Putamen (tissue), 1 donor: ENCODE measurements around the gene KIF5C.

ENCODE experiments used
- DNase-seq: peaks from one replicate; pipeline ENCODE4 v3.0.0-alpha.2; 2016; ENCODE audit warnings: low spot score

The KIF5C gene

GRCh38 chr2:149041482-149041881, 166.5 kb downstream of the KIF5C start:
- DNase-seq = no peak

GRCh38 chr2:149042881-149043280, 167.9 kb downstream of the KIF5C start:
- no peak for DNase-seq

- no peak for DNase-seq
Observed at GRCh38 chr2:149044500-149044899, 169.5 kb downstream of the KIF5C start.

GRCh38 chr2:149047118-149047517, 172.1 kb downstream of the KIF5C start:
- DNase-seq = no peak

GRCh38 chr2:149049142-149049541, 174.1 kb downstream of the KIF5C start:
- no peak for DNase-seq

GRCh38 chr2:149050188-149050587, 175.2 kb downstream of the KIF5C start:
- no peak for DNase-seq

GRCh38 chr2:149055751-149056150, 180.7 kb downstream of the KIF5C start:
- no peak for DNase-seq

- no peak for DNase-seq
Observed at GRCh38 chr2:149056541-149057255, 181.7 kb downstream of the KIF5C start.

GRCh38 chr2:149057401-149057800, 182.4 kb downstream of the KIF5C start:
- no peak for DNase-seq

- DNase-seq = no peak
Observed at GRCh38 chr2:149058936-149059335, 183.9 kb downstream of the KIF5C start.

GRCh38 chr2:149059822-149060221, 184.8 kb downstream of the KIF5C start:
- DNase-seq = no peak

- no peak for DNase-seq
Observed at GRCh38 chr2:149061133-149061745, 186.2 kb downstream of the KIF5C start.

- no peak for DNase-seq
Observed at GRCh38 chr2:149062531-149062930, 187.5 kb downstream of the KIF5C start.

GRCh38 chr2:149063177-149063576, 188.2 kb downstream of the KIF5C start:
- DNase-seq = no peak

- no peak for DNase-seq
Observed at GRCh38 chr2:149064365-149064841, 189.4 kb downstream of the KIF5C start.

- DNase-seq = no peak
Observed at GRCh38 chr2:149064856-149065630, 190.0 kb downstream of the KIF5C start.

GRCh38 chr2:149068225-149068995, 193.4 kb downstream of the KIF5C start:
- no peak for DNase-seq

GRCh38 chr2:149068996-149069888, 194.2 kb downstream of the KIF5C start:
- no peak for DNase-seq

GRCh38 chr2:149070681-149071320, 195.8 kb downstream of the KIF5C start:
- no peak for DNase-seq

- DNase-seq = no peak
Observed at GRCh38 chr2:149075105-149075504, 200.1 kb downstream of the KIF5C start.

- no peak for DNase-seq
Observed at GRCh38 chr2:149075853-149076252, 200.8 kb downstream of the KIF5C start.
